Stimulated activated CD4-positive, alpha-beta T cell treated with anti-CD3 and anti-CD28 coated beads, Interleukin-4, amount 100 ng/mL, for 48 hours (primary cell): ENCODE measurements around the gene JMJD4.

Experiments
- DNase-seq, 2 donors: peaks; one replicate each; pipeline ENCODE4 v3.0.0-alpha.2; 2020; ENCODE audit warnings: low read depth in 2 of 2

The JMJD4 gene

DNA sequence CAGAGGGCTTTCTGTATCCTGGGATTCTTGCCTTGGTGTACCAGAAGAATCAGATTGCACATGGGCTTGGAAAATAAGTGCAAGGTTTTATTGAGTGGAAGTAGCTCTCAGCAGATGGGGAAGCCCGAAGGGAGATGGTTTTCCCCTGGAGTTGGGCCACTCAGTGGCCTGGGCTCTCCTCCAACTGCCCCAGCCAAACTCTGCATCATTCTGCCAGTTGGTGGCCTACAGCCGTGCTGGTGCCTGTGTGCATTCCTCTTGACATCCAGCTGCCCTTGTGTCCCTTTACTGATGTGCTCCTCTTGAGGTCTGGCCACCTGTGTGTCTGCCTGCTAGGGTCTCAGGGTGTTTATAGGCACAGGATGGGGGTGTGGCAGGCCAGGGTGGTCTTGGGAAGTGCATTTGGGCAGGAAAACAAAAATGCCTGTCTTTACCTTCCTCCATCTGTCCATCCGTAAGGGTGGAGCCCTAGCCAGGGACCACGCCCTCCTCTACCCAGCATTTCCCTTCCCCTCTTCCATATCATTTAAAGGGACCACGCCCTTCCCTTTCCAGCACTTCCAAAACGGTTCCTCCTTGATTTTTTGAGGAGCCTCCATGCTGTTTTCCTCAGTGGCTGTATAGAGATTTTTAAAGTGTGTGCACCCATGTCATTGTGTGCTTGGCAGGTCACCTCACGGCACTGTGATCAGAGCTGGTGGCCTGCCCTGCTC, 19.1 kb upstream of the JMJD4 start:
- no peak for DNase-seq

- DNase-seq, result no peak
Observed at GRCh38 chr1:227749916-227750710, 15.0 kb upstream of the JMJD4 start.

- DNase-seq, result no peak
Observed at GRCh38 chr1:227749225-227749624, 14.1 kb upstream of the JMJD4 start.

- no peak for DNase-seq
Observed at GRCh38 chr1:227748496-227749182, 13.5 kb upstream of the JMJD4 start.

DNA sequence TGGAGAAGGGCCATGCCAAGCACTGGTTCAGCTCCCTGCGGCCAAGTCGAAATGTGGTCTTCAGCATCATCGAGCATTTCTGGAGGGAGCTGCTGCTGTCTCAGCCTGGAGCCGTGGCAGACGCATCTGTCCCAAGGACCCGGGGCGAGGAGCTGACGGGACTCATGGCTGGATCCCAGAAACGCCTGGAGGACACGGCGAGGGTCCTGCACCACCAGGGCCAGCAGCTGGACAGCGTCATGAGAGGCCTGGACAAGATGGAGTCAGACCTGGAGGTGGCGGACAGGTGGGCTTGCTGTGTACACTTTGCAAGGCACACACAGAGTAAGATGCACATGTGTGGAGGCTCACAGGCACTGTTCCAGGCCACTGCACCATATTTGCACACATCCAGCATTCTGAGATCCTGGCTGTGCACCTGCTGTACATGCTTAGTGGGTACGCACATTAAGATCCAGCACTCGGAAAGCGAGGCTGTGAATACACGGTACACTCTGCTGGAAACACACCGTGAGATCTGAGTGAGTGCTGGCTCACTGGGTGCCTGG, 12.9 kb upstream of the JMJD4 start:
- DNase-seq, result no peak

GRCh38 chr1:227747382-227747781, 12.3 kb upstream of the JMJD4 start:
- no peak for DNase-seq

DNA sequence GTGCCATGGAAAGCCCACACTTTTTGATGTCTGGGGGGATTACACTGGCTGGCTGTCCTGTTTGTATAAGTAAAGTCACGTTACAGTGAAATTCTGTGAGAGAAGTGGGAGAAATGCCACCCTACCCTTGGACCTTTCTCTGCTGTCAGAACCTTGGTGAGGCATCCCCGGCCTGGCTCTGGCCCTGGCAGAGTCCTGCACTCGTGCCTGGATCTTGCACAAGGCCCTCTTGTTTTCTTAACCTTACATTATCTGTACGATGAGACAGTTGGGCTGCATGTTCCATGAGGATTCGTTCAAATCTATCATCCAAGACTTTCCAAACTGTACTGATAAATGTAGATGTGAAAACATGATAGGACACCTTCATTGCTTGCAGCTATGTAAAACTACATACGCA, 11.6 kb upstream of the JMJD4 start:
- DNase-seq, result no peak

GRCh38 chr1:227745568-227746265, 10.6 kb upstream of the JMJD4 start:
- DNase-seq, result no peak

DNA sequence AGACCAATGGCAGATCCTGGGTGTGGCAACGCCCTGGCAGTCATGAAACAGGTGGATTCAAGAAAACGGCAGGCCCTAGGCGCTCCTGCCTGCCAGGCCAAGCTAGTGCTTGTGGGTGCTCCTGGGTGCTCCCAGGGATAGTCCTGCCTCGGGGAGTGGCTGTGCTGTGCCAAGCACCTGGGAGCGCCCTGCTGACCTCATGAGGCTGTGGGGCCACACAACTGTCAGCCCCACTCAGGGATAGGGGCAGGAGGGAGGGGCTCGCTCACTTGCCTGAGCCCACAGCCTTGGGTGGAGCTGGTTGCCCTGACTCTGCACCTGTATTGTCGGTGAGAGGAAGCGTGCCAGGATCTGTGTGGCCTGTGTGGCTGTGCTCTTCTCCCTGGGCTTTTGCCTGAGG, 9.6 kb upstream of the JMJD4 start:
- DNase-seq, result no peak

GRCh38 chr1:227742738-227743715, 7.9 kb upstream of the JMJD4 start:
- DNase-seq, result no peak

DNA sequence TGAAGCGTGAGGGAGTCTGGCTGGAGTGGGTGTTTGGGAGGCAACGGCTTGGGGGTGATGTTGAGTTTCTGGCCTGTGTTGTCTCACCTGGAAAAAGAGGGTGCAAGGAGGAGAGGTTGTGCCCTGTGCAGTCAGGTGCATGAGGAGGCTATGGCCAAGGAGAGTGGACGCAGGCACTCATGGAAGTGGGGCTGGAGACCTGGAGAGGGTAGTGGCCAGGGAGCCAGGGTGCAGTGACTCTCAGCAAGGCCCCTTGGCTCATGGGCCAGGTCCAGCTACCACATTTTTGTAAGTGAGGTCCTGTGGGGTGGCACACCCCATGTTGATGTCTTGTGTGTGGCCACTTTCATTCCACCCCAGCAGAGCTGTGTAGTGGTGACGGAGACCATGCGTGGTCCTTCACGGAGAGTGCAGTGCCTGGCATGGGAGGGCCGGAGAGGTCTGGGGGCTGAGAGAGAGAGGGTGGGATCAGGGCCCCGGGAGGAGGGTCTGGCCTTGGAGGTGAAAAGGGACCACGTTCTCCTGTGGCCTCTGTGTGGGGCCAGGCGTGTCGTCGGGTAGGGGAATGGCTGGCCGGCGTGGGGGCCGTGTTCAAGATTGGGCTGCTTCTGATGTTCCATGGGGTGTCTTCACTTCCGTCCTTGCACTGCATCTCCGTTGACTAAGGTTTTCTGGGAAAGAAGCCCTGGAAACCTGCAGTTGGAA, 6.2 kb upstream of the JMJD4 start:
- DNase-seq, result no peak

GRCh38 chr1:227740401-227740960, 5.4 kb upstream of the JMJD4 start:
- no peak for DNase-seq

GRCh38 chr1:227739636-227740035, 4.5 kb upstream of the JMJD4 start:
- DNase-seq, result no peak

DNA sequence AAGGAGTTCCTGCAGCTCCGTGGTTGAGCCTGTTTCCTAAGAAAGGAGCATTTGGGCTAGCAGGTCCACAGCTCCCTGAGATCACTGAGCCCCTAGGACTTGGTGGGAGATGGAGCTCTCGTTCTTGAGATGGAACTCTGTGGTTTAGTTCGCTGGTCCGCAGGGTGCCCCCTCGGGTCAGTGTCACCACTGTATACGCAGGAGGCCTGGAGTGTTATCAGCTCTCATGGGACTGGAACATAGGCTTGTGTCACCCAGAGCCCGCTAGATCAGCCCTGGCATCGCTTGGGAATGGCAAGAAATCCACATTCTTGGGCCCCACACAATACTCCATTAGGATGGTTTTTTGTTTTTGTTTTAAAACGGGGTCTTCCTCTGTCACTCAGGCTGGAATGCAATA, 3.7 kb upstream of the JMJD4 start:
- no peak for DNase-seq

DNA sequence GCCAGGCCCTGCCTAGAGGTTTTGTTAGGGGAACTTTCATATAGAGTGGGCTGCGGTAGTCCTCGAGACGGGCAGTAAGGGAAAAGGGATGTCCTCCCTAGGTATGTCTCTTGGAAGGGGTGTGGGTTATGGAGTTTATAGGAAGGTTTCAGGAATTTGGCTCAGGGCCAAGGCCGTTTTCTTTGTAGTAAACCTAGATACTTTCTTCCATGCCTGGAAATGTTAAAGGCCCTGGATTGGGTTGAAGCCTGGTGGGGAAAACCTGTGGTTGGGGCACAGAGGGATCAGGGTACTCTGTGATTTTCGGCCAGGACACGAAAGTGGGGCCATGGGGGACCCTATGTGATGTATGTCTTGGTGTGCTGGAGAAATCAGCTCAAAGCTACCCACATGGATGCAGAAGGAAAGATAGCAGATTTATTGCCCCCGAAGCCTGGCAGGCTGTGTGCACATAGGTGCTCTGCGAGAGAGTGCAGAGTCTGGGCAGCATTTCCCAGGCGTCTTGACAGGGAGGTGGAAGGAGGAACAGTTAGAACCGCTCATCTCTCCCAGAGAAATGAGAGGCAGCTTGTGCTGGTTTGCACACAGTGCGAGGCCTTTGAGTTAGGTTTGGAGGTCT, 1.8 kb upstream of the JMJD4 start:
- no peak for DNase-seq

DNA sequence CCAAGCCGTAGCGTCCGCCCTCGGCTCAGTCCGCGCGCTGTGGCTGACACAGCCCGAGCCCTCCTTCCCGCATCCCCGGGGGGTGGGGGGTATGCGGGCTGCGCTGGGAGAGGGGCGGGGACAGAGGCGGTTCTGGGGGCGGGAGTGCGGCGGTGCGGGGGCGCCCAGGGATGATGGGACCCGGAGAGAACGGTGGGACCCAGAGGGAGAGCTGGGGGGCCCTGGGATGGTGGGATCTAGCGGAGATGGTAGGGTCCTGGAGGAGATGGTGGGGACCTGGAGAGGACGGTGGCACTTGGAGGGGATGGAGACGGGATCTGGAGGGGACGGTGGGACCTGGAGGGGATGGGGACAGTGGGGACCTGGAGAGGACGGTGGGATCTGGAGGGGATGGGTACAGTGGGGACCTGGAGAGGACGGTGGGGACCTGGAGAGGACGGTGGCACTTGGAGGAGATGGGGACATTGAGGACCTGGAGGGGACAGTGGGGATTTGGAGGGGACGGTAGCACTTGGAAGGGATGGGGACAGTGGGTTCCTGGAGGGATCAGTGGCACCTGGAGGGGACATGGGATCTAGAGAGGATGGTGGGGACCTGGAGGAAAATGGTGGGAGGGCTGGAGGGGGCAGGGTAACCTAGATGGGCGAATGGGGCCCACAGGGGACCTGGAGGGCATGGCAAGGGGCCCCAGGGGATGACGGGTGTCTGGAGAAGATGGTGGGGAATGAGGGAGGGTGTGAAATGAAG, 610 bp upstream of the JMJD4 start:
- no peak for DNase-seq

DNA sequence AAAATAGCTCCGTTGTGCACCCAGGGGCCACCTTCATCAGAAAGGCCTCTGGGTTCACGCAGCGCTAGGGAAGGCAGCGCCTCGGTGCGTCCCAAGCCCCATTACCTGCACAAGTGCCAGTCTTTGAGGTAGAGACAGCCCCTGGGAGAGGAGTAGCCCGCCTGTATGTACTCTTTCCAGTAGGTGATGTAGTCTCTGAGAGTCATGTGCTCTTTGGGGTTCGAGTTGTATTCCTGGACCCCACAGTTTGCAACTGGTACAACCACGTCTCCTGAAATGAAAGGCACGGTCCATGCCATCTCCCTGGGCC, 601 bp downstream of the JMJD4 start:
- no peak for DNase-seq

- no peak for DNase-seq
Observed at GRCh38 chr1:227733751-227734545, 1.2 kb downstream of the JMJD4 start.
